Esophagus muscularis mucosa (tissue), 3 donors: Measurements from ENCODE around the gene SLC49A3.
"Not testable (repeated sequence)": the region's sequence is repeated elsewhere in the genome, so short reads cannot be mapped to it uniquely, and the experiment has no call there.

Source experiments
- POLR2A ChIP-seq: fragments of 450-650 bp; IDR thresholded peaks from one replicate; pipeline ENCODE4 v1.6.1; 2017; ENCODE audit warnings: antibody characterized with exemption, moderate library complexity, mild to moderate bottlenecking, low read depth
- POLR2AphosphoS5 ChIP-seq, 2 donors: sonication (generic); formaldehyde crosslinking; IDR thresholded peaks; one replicate each; pipeline ENCODE4 v1.6.1; 2017; ENCODE audit warnings: antibody characterized with exemption in 2 of 2
- TF ChIP-seq, protein P1 (sequence below), 3 experiments: fragments of 200-600 bp in 2 of 3; fragments of 450-650 bp in 1 of 3; sonication (generic) in 2 of 3; IDR thresholded peaks; one replicate each; pipeline ENCODE4 v1.5.1; 2017 to 2019; ENCODE audit warnings: antibody characterized with exemption in 3 of 3, mild to moderate bottlenecking in 2 of 3, moderate library complexity in 1 of 3

DNA sequence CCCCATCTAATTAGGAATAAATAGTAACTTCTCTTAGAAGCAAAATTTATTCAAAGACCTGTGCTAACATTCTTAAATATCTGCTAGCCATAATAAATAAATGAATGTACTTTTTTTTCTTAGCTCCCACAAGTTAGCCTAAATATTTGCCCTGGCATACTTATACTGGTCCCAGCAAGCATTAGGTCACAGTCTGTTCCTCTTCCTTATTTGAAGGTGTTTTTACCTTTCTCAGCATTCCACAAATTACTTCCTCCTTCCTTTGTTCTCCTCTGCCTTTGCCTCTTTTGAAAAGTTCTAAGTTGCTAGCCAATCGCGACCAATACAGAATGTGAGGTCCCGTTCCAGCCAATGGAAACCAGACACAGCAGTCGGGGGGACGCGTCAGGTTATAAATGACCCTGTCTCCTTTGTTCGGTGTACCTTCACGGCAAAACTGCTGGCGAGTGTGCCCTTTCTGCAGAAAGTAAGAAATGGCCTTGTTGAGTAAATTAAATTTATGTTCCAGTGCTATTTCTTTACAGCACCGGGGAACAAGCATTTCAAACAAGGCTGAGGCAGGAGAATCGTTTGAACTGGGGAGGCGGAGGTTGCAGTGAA, 5.5 kb upstream of the SLC49A3 start:
- not testable (repeated sequence) for TF ChIP-seq POLR2A; POLR2AphosphoS5 (IDR thresholded peaks at IDR 0.05)
- TF ChIP-seq, protein P1, sequence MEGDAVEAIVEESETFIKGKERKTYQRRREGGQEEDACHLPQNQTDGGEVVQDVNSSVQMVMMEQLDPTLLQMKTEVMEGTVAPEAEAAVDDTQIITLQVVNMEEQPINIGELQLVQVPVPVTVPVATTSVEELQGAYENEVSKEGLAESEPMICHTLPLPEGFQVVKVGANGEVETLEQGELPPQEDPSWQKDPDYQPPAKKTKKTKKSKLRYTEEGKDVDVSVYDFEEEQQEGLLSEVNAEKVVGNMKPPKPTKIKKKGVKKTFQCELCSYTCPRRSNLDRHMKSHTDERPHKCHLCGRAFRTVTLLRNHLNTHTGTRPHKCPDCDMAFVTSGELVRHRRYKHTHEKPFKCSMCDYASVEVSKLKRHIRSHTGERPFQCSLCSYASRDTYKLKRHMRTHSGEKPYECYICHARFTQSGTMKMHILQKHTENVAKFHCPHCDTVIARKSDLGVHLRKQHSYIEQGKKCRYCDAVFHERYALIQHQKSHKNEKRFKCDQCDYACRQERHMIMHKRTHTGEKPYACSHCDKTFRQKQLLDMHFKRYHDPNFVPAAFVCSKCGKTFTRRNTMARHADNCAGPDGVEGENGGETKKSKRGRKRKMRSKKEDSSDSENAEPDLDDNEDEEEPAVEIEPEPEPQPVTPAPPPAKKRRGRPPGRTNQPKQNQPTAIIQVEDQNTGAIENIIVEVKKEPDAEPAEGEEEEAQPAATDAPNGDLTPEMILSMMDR (IDR thresholded peaks at IDR 0.05) = not testable (repeated sequence)
